ENCODE data around the gene MAP3K6.
"Not testable (repeated sequence)": the region's sequence is repeated elsewhere in the genome, so short reads cannot be mapped to it uniquely, and the experiment has no call there.

MAP3K6 gene

GRCh38 chr1:27366411-27367159 lies at the start of gene MAP3K6:
Gene MAP3K6 (minus strand): TSS chr1:27366961. CDS start chr1:27366597, 364 bp downstream.
- DNase-seq, result peak; percentile 91

GRCh38 chr1:27414091-27414490 lies 47.3 kb upstream of the MAP3K6 start:
- DNase-seq, result no peak

GRCh38 chr1:27413004-27413403 lies 46.2 kb upstream of the MAP3K6 start:
- no peak for DNase-seq

- DNase-seq, result no peak
These were observed 45.7 kb upstream of the MAP3K6 start for GRCh38 chr1:27412502-27412901.

GRCh38 chr1:27410709-27411108 lies 43.9 kb upstream of the MAP3K6 start:
- DNase-seq, result no peak

GRCh38 chr1:27409669-27410068 lies 42.9 kb upstream of the MAP3K6 start:
- DNase-seq, result no peak

- DNase-seq, result no peak
These were observed 41.4 kb upstream of the MAP3K6 start for GRCh38 chr1:27408151-27408550.

GRCh38 chr1:27406791-27407190 lies 40.0 kb upstream of the MAP3K6 start:
- DNase-seq, result not testable (repeated sequence)

- DNase-seq, result no peak
These were observed 39.6 kb upstream of the MAP3K6 start for GRCh38 chr1:27406362-27406680.

GRCh38 chr1:27405598-27406361 lies 39.0 kb upstream of the MAP3K6 start:
- DNase-seq, result not testable (repeated sequence)

- no peak for DNase-seq
These were observed 38.3 kb upstream of the MAP3K6 start for GRCh38 chr1:27405074-27405473.

GRCh38 chr1:27403931-27404330 lies 37.2 kb upstream of the MAP3K6 start:
- no peak for DNase-seq

- no peak for DNase-seq
These were observed 36.4 kb upstream of the MAP3K6 start for GRCh38 chr1:27403065-27403726.

GRCh38 chr1:27402349-27402754 lies 35.6 kb upstream of the MAP3K6 start:
- peak; percentile 40 for DNase-seq

GRCh38 chr1:27400963-27401341 lies 34.2 kb upstream of the MAP3K6 start:
- DNase-seq, result no peak

GRCh38 chr1:27400082-27400962 lies 33.6 kb upstream of the MAP3K6 start:
- DNase-seq, result no peak

GRCh38 chr1:27399251-27400025 lies 32.7 kb upstream of the MAP3K6 start:
- DNase-seq, result no peak

GRCh38 chr1:27398405-27399149 lies 31.8 kb upstream of the MAP3K6 start:
- DNase-seq, result no peak

- DNase-seq, result no peak
These were observed 31.0 kb upstream of the MAP3K6 start for GRCh38 chr1:27397749-27398148.

- no peak for DNase-seq
These were observed 30.3 kb upstream of the MAP3K6 start for GRCh38 chr1:27397110-27397509.

Data from NCI-H226 (cell line).